NCI-H2081 treated with DMSO at 0.1 percent for 48 hours (cell line): ENCODE data around the gene ATG5.

Source experiments
- DNase-seq: peaks from one replicate; lab custom pipeline; 2025; lab: John Stamatoyannopoulos, UW

The ATG5 gene

DNA sequence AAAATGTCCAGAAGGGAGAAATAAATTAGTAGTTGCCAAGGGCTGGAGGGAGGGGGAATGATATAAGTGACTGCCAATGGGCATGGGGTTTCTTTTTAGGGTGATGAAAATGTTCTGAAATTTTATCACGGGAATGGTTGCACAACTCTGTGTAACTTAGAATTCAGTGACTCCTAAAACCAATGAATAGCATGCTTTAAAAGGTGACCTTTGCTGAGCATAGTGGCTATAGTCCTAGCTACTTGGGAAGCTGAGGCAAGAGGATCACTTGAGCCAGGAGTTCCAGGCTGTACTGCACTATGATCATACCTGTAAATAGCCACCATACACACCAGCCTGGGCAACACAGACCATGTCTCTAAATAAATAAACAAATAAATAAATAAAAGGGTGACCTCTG lies 109.0 kb downstream of the ATG5 start:
- no peak for DNase-seq

DNA sequence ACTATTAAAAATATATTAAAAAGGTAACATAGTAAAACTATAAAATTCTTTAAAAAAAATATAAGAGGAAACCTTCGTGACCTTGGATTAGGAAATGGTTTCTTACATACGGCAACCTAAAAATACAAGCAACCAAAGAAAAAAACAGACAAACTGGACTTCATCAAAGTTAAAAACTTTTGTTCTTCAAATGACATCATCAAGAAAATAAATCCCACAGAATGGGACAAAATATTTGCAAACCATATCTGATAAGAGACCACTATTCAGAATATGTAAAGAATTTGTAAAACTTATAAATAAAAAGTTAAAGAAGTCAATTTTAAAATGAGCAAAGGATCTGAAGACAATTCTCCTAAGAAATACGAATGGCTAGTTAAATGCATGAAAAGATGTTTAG lies 110.0 kb downstream of the ATG5 start:
- DNase-seq = no peak

- no peak for DNase-seq
Observed at GRCh38 chr6:106214531-106214930, 111.0 kb downstream of the ATG5 start.

- DNase-seq = no peak
Observed at GRCh38 chr6:106213660-106214289, 111.8 kb downstream of the ATG5 start.

- DNase-seq = no peak
Observed at GRCh38 chr6:106212576-106212975, 113.0 kb downstream of the ATG5 start.

DNA sequence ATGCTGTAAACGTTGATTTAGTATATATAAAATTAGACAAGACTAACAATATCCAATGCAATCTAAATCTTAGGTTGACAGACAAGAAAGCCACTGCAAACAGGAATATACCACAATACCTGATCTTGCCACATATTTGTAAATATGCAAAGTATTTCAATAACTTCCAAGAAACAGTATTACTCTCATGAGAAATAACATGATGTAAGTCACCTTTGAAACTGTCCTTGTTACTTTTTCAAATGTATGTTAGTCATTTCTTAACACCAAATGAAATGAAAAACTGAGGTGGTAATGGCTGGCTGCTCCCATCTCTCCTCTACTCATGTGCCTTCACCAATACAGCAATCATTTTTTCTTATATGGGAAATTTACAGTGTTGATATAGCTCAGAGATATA lies 118.7 kb downstream of the ATG5 start:
- no peak for DNase-seq

GRCh38 chr6:106204961-106205360 lies 120.6 kb downstream of the ATG5 start:
- no peak for DNase-seq

DNA sequence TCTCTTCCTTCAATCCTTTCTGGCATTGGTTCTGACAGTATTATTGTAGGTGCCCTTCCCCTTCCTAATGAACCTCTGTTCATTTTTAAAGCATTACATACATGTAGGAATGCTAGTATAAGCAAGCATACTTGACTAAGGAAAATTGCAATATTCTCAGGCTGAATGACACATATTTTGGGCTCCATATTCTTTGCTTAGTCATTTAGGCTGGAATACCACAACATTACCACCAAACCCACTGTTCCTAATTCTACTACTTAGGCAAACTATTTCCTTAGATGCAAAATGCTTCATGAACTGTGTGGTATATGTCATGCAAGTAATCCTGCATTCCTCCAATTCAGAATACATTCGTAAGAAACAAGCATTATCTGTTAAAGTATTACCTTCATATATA lies 125.6 kb downstream of the ATG5 start:
- no peak for DNase-seq

DNA sequence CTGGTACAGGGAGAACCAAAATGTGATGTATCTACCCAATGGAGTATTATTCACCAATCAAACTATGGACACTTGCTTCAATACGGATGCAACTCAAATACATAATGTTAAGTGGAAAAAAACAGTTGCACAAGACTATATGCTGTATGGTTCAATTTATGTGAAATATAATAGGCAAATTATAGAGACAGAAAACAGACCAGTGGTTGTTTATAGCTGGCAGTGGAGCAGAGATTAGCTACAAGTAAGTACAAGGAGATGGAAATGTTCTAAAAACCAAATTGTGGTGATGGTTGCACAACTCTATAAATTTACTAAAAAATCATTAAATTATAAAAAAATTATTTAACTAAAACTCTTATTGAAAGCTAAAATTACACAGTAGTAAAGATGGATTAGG lies 126.2 kb downstream of the ATG5 start:
- no peak for DNase-seq

- no peak for DNase-seq
Observed at GRCh38 chr6:106197441-106197840, 128.1 kb downstream of the ATG5 start.

- no peak for DNase-seq
Observed at GRCh38 chr6:106194949-106195921, 130.3 kb downstream of the ATG5 start.

- DNase-seq = no peak
Observed at GRCh38 chr6:106192824-106193223, 132.7 kb downstream of the ATG5 start.

- DNase-seq = no peak
Observed at GRCh38 chr6:106188104-106188794, 137.3 kb downstream of the ATG5 start.

DNA sequence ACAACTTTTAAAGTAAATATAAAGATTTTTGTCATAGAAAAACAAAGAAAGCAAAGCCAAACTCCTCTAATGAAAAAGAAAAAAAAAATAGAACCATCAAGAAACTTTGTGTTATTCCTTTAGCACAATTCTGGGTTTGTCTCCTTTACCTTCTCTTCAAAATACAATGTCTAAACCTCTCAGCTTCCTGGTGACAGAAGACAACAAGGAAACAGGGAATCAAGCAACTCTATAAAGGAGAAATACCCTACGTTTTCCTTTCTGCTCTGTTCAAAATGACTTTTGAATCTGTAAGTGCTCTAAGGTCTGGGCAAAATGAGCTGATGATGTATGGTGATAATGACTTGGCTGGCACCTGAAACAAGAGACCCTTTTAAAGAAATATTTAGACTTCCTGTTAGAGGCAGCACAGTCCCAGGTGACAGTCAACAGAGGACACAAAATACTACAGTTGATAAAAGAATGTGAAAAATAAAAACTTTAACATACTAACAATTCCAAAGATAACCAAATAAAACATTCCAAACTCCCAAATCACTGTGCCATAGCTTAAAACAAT lies 138.1 kb downstream of the ATG5 start:
- no peak for DNase-seq

DNA sequence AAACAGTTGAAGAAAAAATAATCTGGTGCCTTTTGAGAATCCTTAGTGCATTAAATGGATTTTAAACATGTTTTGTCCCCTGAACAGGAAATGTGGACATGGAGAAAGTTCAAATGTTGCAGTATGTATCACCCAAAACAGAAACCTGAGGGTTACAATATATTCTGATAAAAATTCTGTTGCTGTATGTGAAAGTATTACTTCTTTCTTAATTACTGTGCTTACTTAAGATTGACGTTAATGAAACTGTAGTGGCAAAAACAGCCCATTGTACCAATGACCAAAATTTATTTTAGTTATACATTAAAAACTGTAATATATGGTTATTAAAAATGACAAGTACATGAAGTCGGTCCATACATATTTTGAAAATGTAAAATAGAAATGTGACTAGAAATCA lies 138.8 kb downstream of the ATG5 start:
- no peak for DNase-seq

GRCh38 chr6:106186172-106186571 lies 139.4 kb downstream of the ATG5 start:
- no peak for DNase-seq

- DNase-seq = no peak
Observed at GRCh38 chr6:106185615-106186014, 139.9 kb downstream of the ATG5 start.

- no peak for DNase-seq
Observed at GRCh38 chr6:106184629-106185028, 140.9 kb downstream of the ATG5 start.

DNA sequence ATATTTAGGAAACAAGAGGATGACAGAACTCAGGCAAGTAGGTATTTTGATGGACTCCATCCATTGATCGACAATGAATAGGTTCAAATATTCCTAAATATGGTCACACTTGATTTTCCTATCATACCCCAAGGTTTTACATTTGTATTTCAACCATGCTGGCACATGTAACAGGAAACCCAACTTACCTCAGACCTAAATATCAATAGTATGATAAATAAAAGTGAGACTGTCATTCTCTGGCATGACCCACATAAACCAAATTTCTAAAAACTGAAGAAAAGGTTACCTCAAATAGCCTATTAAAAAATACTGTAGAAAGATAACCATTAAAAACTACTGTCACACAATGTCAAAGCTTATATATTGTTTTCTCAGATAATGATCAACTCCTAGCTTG lies 142.1 kb downstream of the ATG5 start:
- no peak for DNase-seq

GRCh38 chr6:106182455-106182854 lies 143.1 kb downstream of the ATG5 start:
- DNase-seq = no peak

DNA sequence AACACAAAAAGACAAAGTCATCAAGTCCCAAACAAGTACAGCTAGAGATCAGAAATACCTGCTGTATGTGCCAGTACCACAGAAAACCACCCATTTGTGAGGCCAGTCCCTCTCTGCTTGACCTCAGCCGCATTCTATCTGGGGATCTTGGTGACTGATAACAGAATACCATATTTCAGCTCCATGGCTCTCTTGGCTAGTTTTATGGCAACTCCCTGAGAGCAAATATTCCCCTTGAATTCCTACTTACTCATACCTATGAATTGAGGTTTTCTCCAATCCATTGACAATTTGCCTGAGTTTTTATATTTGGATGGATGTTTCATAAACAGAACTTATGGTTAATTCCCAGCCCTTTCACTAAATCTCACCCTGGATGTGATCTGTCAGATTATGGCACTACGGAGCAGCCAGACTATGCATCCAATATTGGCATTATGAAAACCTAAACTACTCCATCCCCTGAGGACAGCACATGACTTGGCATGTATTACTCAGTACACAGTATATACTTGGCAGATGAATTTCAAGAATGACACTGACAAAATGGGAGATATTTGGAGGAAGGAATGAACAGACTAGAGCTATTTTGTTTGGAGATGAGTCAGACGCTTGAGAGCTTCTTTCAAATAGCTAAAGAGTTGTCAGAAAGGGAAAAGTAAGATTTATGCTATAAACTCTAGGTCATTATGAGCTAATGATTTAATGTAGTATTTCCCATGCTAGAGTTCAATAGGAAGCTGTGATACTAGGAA lies 143.7 kb downstream of the ATG5 start:
- DNase-seq = no peak

GRCh38 chr6:106180208-106180607 lies 145.4 kb downstream of the ATG5 start:
- DNase-seq = no peak
